GM23338 (cell line): ENCODE data around the gene PHYKPL. TPM values are rescaled to one million over a fixed set of nuclear protein-coding genes. Genes with fewer than 3 reads are reported as not detected.

Source experiments
- ATAC-seq: fragments of 200-7000 bp; cut with Tn5 transposase; 3 replicates; pipeline ENCODE4 v1.9.1; 2020
- DNase-seq: peaks from one replicate; pipeline ENCODE4 v3.0.0-alpha.2; 2015; ENCODE audit warnings: low spot score
- H2AFZ ChIP-seq: fragments of 200-600 bp; sonication (generic); 2 replicates; pipeline ENCODE4 v1.8.0; 2016; ENCODE audit warnings: antibody characterized with exemption, mild to moderate bottlenecking, moderate library complexity
- H3F3A ChIP-seq: fragments of 200-600 bp; sonication (generic); replicated peaks from 2 replicates; pipeline ENCODE4 v1.8.0; 2017; ENCODE audit warnings: antibody characterized with exemption, mixed run types, low read depth
- H3K27ac ChIP-seq: fragments of 200-600 bp; sonication (generic); 2 replicates; pipeline ENCODE4 v1.6.1; 2016; ENCODE audit warnings: low read depth
- H3K27me3 ChIP-seq: fragments of 200-600 bp; sonication (generic); 2 replicates; pipeline ENCODE4 v1.8.0; 2016; ENCODE audit warnings: mild to moderate bottlenecking, mixed run types, moderate library complexity; ENCODE audit not compliant: insufficient read depth
- H3K36me3 ChIP-seq: fragments of 200-600 bp; sonication (generic); 2 replicates; pipeline ENCODE4 v1.8.0; 2016; ENCODE audit warnings: mild to moderate bottlenecking; ENCODE audit not compliant: insufficient read depth
- H3K4me1 ChIP-seq: fragments of 200-600 bp; sonication (generic); 2 replicates; pipeline ENCODE4 v1.8.0; 2016; ENCODE audit warnings: mild to moderate bottlenecking, moderate library complexity; ENCODE audit not compliant: insufficient read depth
- H3K4me2 ChIP-seq: fragments of 200-600 bp; sonication (generic); 2 replicates; pipeline ENCODE4 v1.7.1; 2017; ENCODE audit warnings: mixed run types
- H3K4me3 ChIP-seq: fragments of 200-600 bp; sonication (generic); 2 replicates; pipeline ENCODE4 v1.6.1; 2016; ENCODE audit warnings: mixed run types
- H3K79me2 ChIP-seq: fragments of 200-600 bp; sonication (generic); replicated peaks from 2 replicates; pipeline ENCODE4 v1.8.0; 2017; ENCODE audit warnings: mild to moderate bottlenecking; ENCODE audit not compliant: insufficient read depth
- H3K9me2 ChIP-seq: fragments of 200-600 bp; sonication (generic); 2 replicates; pipeline ENCODE4 v1.8.0; 2017; ENCODE audit not compliant: insufficient read depth
- H4K20me1 ChIP-seq: fragments of 200-600 bp; sonication (generic); replicated peaks from 2 replicates; pipeline ENCODE4 v1.8.0; 2017; ENCODE audit warnings: mild to moderate bottlenecking; ENCODE audit not compliant: insufficient read depth
- H3K27ac Mint-ChIP-seq: 2 replicates; pipeline ENCODE4 v1.8.0; 2020; ENCODE audit warnings: inconsistent platforms, mild to moderate bottlenecking, moderate library complexity, mixed read lengths
- H3K27me3 Mint-ChIP-seq: 3 replicates; pipeline ENCODE4 v1.8.0; 2022; ENCODE audit warnings: low read depth, mild to moderate bottlenecking, moderate library complexity, mixed read lengths, inconsistent platforms; ENCODE audit not compliant: insufficient read depth, poor library complexity
- H3K36me3 Mint-ChIP-seq: 3 replicates; pipeline ENCODE4 v1.8.0; 2021; ENCODE audit warnings: low read depth, mild to moderate bottlenecking, inconsistent platforms, moderate library complexity, mixed read lengths
- H3K4me1 Mint-ChIP-seq: 3 replicates; pipeline ENCODE4 v1.8.0; 2020; ENCODE audit warnings: mild to moderate bottlenecking, inconsistent platforms, mixed read lengths
- H3K4me3 Mint-ChIP-seq: 3 replicates; pipeline ENCODE4 v1.8.0; 2021; ENCODE audit warnings: moderate library complexity, mild to moderate bottlenecking, inconsistent platforms, mixed read lengths
- H3K9me3 Mint-ChIP-seq: 3 replicates; pipeline ENCODE4 v1.8.0; 2020; ENCODE audit warnings: moderate library complexity, mild to moderate bottlenecking, inconsistent platforms, mixed read lengths
- CREB1 ChIP-seq: fragments of 250-450 bp; sonication (Bioruptor Pico); IDR thresholded peaks from 2 replicates; pipeline ENCODE4 v1.5.0; 2020; ENCODE audit warnings: low read depth, mild to moderate bottlenecking, moderate library complexity
- CTCF ChIP-seq, 2 experiments: fragments of 200-600 bp in 1 of 2; sonication (generic) in 1 of 2; conservative IDR thresholded peaks; 2 replicates each; pipeline versions ENCODE4 v1.5.1 to v1.6.1; 2016 to 2017; ENCODE audit warnings: antibody characterized with exemption in 2 of 2, low read depth in 2 of 2, mild to moderate bottlenecking in 2 of 2, moderate library complexity in 1 of 2
- ETS1 ChIP-seq: IDR thresholded peaks from 2 replicates; pipeline ENCODE4 v1.6.1; 2016; ENCODE audit warnings: antibody characterized with exemption
- EZH2 ChIP-seq: fragments of 200-600 bp; sonication (generic); IDR thresholded peaks from one replicate; pipeline ENCODE4 v1.8.0; 2017; ENCODE audit warnings: antibody characterized with exemption, mild to moderate bottlenecking, low read depth; ENCODE audit not compliant: unreplicated experiment
- NANOG ChIP-seq: IDR thresholded peaks from 2 replicates; pipeline ENCODE4 v1.6.1; 2016; ENCODE audit warnings: antibody characterized with exemption, borderline replicate concordance
- POLR2AphosphoS5 ChIP-seq: IDR thresholded peaks from 2 replicates; pipeline ENCODE4 v1.6.1; 2016; ENCODE audit warnings: antibody characterized with exemption, low read depth
- STAT1 ChIP-seq: IDR thresholded peaks from one replicate; pipeline ENCODE4 v1.6.1; 2016; ENCODE audit warnings: antibody characterized with exemption; ENCODE audit not compliant: unreplicated experiment
- ZNF114 ChIP-seq: fragments of 250-450 bp; sonication (Bioruptor Pico); IDR thresholded peaks from 2 replicates; pipeline ENCODE4 v1.5.0; 2020; ENCODE audit warnings: mild to moderate bottlenecking, moderate library complexity
- ZNF331 ChIP-seq: fragments of 250-450 bp; sonication (Bioruptor Pico); IDR thresholded peaks from 2 replicates; pipeline ENCODE4 v1.5.0; 2020; ENCODE audit warnings: low read depth, mild to moderate bottlenecking, moderate library complexity
- polyA plus RNA-seq: library from polyadenylated mRNA; unstranded; fragments of >200 nt; fragmentation: Nextera tagmentation; extraction: Ambion mirVana; gene quantifications from 2 replicates; pipeline ENCODE4 v1.2.1, GENCODE V29; 2016
- total RNA-seq: library from RNA; depleted of rRNA; stranded (reverse); fragments of >200 nt; shearing (Covaris generic); gene quantifications from 2 replicates; pipeline ENCODE4 v1.2.3, GENCODE V29; 2014

PHYKPL gene
- total and polyA plus RNA-seq, 2 experiments from 2014 or later: 15.9 to 20.8 TPM

GRCh38 chr5:178248750-178249149 lies 16.1 kb upstream of the PHYKPL start (continued):
- TF ChIP-seq CTCF (conservative IDR thresholded peaks at IDR 0.05; ENCODE audit: low read depth in 2 of 2): no peak
- no peak for TF ChIP-seq POLR2AphosphoS5
- TF ChIP-seq ETS1: no peak
- TF ChIP-seq CREB1 (CRISPR knock-in tag): no peak
- no peak for TF ChIP-seq EZH2
- no peak for TF ChIP-seq STAT1
- TF ChIP-seq ZNF331 (CRISPR knock-in tag): no peak
- no peak for TF ChIP-seq ZNF114 (CRISPR knock-in tag)
- no peak for TF ChIP-seq NANOG

GRCh38 chr5:178247481-178248456 lies 15.2 kb upstream of the PHYKPL start:
- no peaks in the 10 kb centered on the region for H3K4me1 ChIP-seq
- Mint-ChIP-seq H3K36me3 (no peaks in the 10 kb centered on the region), H3K4me3 (no peak overlapping the region), H3K4me1 (peaks cover 4% of the 10 kb centered on the region), H3K9me3 (no peaks in the 10 kb centered on the region), H3K27ac (no peak overlapping the region), H3K27me3 (peaks cover 7% of the 10 kb centered on the region)
- H4K20me1 ChIP-seq: no peaks in the 10 kb centered on the region
- H3K9me2 ChIP-seq: 0 out of 2 replicates have a peak, but pooled peaks cover 4% of the 10 kb centered on the region
- no peak overlapping the region for H3K27ac ChIP-seq
- H3F3A ChIP-seq: no peaks in the 10 kb centered on the region
- ATAC-seq (peak; percentile 80), DNase-seq (peak; percentile 40)
- no peaks in the 10 kb centered on the region for H3K27me3 ChIP-seq
- no peaks in the 10 kb centered on the region for H3K79me2 ChIP-seq
- TF ChIP-seq CTCF (conservative IDR thresholded peaks at IDR 0.05; ENCODE audit: low read depth in 2 of 2): peak; percentile 6 to 33; a peak in 1 of 4 replicates
- TF ChIP-seq POLR2AphosphoS5: no peak
- no peak overlapping the region for H3K4me2 ChIP-seq
- H3K4me3 ChIP-seq: no peak overlapping the region
- no peaks in the 10 kb centered on the region for H3K36me3 ChIP-seq
- H2AFZ ChIP-seq: no peak overlapping the region
